ENCODE results near the gene CHAF1A.
A peak's percentile ranks its signal among the peaks of the same experiment; 100 is the strongest.

The CHAF1A gene

DNA sequence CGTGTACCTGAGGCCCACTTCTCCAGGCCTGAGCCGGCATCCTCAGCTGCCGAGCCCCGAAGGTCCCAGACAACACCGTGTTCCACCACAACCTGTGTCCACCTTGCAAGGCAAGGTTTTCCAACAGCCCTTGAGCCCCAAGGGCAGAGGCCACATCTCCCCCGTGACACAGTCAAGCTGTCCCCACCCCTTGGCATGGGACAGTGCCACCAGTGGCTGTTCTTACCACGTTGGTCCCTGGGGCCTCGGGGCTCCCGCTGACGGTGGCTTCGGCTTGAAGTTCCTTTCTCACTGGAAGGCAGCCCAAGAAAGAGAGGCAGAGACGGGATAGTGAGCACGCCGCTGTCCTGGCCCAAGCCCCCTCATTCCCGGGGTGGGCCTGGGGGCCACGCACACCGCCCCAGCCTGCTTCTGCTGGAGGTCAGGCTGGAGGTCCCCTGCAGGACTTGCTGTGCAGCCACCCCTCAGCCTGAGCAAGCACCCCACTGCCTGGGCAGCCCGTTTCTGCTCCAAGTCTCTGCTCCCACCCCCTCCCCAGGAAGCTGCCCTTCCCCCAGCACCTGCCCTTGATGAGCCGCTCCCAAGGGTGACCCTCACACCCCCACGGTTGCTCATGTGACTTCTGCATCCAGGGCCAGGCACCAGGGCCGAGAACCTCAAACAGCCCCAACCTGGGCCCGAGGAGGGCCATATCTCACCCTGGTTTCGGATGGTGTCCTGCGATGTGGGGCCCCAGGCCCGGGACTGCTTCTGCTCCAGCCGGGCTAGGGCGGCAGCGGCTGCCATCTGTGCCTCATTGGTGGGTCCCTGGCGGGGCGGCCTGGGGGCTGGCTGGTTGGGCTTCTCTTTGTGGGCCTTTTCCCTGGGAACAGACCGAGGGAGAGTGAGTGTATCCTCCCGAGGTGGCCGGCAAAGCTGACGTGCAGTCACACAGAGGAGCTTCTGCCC, 51.1 kb downstream of the CHAF1A start:
- no peak for DNase-seq (ENCODE audit: low read depth)
- H3K4me3 ChIP-seq (ENCODE audit: low read depth, low read length), result no peak overlapping the region
- TF ChIP-seq, protein P1, sequence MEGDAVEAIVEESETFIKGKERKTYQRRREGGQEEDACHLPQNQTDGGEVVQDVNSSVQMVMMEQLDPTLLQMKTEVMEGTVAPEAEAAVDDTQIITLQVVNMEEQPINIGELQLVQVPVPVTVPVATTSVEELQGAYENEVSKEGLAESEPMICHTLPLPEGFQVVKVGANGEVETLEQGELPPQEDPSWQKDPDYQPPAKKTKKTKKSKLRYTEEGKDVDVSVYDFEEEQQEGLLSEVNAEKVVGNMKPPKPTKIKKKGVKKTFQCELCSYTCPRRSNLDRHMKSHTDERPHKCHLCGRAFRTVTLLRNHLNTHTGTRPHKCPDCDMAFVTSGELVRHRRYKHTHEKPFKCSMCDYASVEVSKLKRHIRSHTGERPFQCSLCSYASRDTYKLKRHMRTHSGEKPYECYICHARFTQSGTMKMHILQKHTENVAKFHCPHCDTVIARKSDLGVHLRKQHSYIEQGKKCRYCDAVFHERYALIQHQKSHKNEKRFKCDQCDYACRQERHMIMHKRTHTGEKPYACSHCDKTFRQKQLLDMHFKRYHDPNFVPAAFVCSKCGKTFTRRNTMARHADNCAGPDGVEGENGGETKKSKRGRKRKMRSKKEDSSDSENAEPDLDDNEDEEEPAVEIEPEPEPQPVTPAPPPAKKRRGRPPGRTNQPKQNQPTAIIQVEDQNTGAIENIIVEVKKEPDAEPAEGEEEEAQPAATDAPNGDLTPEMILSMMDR (IDR thresholded peaks at IDR 0.05; ENCODE audit: low read depth, low read length, missing control alignments), result no peak

DNA sequence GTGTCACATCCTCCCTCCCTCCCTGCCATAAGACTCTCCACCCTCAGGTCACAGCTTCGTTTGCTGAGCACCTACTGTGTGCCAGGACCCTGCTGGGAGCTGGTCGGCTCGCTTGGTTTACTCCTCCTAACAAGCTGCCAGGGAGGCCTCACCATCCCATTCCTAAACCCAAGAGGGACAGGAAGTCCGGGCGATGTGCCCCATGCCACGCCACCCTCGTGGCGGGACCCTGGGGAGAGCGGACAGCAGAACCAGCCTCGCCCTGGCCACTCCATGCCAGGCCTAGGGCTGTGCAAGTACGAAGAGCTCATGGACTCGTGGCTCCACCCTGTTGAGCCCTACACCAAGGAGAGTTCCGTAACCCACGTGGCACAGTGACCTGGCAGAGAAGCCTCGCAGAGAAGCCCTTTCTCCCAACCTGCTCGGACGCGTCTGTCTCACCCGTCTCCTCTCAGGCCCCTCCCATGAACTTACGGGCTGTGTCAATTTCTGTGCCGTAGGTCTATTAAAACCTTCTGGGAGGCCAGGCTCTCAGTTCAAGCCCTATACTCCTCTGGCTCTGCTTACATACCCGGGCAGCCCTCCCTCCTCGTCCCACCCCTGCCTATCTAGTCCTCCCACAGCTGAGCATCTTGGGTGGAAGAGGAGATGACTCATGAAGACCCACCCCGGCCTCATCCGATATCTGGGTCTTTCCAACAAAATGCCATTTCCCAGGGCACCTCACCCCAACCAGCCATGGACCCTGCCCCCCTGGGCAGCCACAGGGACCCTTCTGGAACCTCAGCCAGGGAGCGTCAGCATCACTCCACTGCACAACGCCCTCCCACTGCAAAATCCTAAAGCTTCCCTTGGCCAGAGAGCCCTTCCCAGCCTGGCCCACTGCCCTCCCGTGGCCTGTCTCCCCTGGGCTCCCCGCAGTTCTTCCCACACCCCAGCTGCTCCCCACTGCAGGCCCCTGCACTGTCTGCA, 52.6 kb downstream of the CHAF1A start:
- DNase-seq (ENCODE audit: low read depth), result no peak
- no peak overlapping the region for H3K4me3 ChIP-seq (ENCODE audit: low read depth, low read length)

DNA sequence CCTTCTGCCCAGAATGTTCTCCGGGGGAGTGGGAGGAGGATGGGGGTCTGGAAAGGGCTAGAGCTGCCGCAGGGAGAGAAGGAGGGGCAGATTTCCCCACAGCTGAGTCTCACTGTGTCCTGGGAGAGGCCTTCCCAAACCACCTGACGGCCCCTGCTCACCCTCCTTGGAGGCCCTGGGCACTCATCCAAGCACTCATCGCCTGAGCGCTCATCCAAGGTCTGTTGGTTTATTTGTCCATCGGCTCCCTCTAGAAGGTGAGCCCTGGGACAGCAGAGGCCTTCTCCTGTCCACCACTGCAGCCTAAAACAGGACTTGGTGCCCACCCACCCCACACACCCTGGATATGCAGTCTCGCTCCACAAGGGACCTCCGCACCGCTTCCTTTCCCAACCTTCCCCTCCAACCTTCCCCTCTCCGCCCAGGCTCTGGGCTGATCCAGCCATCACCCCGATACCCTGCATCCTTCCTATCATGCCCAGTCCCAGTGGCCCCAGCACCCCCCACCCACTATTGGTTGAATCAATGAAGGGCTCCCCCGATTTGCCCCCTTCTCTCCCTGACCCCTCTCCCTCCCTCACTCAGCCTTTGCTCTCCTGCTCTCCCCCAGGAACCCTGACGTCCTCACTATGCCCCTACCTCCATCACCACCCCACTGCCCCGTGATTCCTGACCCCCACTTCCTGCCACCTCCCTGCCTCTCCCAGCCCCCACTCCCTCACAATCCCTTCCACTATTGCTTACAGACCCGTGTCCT, 53.5 kb downstream of the CHAF1A start:
- peak overlapping the region; percentile 76 for H3K4me3 ChIP-seq (ENCODE audit: low read depth, low read length)
- TF ChIP-seq, protein P1 (IDR thresholded peaks at IDR 0.05; ENCODE audit: low read depth, low read length, missing control alignments), result no peak
- DNase-seq (ENCODE audit: low read depth), result no peak

More for the DNA sequence above, 52.6 kb downstream of the CHAF1A start:
- TF ChIP-seq, protein P1 (IDR thresholded peaks at IDR 0.05; ENCODE audit: low read depth, low read length, missing control alignments), result no peak

DNA sequence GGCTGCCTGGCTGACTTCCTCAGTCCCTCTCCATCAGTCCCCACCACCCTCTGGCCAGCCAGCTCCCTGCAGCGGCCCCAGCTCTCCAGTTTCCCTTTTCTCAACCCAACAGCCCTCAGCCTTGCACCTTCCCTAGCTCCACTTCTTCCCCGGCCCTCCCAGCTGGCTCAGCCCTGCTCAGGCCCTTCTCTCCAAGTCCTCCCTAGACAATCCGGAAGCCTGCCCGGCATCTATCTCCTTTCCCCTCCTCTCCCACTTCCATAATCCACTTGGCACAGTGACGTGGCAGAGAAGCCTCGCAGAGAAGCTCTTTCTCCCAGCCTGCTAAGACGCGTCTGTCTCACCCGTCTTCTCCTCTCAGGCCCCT, 54.0 kb downstream of the CHAF1A start:
- TF ChIP-seq, protein P1 (IDR thresholded peaks at IDR 0.05; ENCODE audit: low read depth, low read length, missing control alignments), result no peak
- no peak for DNase-seq (ENCODE audit: low read depth)
- peak overlapping the region; percentile 76 for H3K4me3 ChIP-seq (ENCODE audit: low read depth, low read length)

DNA sequence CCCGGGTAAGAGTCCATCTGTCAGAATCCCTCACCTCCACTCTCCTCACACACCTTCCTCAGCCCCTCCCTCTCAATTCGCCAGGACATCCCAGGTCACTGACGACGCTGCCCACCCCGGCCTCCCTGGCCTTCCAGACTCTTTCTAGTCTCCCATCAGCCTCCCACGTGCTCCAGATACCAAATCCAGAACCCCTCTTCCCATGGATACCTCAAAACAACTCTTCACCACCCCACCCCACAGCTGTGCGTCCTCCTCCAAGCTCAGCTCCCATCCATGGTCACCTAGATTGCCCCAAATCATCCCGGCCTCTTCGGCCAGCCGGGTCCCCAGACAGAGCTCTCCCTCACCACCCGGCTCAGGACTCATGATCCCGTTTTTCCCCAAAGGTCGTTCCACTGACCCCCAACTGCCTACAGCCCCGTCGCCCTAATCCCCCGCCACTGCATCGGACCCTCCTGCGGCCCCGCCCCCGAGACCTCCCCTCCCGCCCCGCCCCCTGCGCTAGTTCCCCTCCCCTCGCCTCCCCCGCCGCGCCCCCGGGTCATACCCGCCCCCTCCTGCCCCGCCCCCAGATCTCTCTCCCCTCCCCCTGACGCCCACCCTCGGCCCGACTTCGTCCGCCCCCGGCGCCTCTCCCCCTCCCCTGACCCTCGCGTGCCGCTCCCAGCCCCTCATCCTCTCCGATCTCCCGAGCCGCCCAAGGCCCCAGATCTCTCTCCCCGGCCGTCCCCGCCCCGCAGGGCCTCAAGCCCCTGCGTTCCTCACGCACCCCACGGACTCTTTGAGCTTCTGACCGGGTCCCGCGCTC, 54.6 kb downstream of the CHAF1A start:
- H3K4me3 ChIP-seq (ENCODE audit: low read depth, low read length), result peak overlapping the region; percentile 76
- no peak for DNase-seq (ENCODE audit: low read depth)
- TF ChIP-seq, protein P1 (IDR thresholded peaks at IDR 0.05; ENCODE audit: low read depth, low read length, missing control alignments), result no peak
